ENCODE measurements around the gene RAB29.

The RAB29 gene

GRCh38 chr1:205767248-205767647 lies 8.0 kb downstream of the RAB29 start:
- Mint-ChIP-seq H3K4me1 (peaks cover 33% of the 10 kb centered on the region), H3K36me3 (peaks cover 51% of the 10 kb centered on the region), H3K27me3 (no peaks in the 10 kb centered on the region), H3K27ac (no peak overlapping the region), H3K9me3 (no peaks in the 10 kb centered on the region), H3K4me3 (no peak overlapping the region)
- DNase-seq, result no peak
- CTCF ChIA-PET, result no interaction called here

DNA sequence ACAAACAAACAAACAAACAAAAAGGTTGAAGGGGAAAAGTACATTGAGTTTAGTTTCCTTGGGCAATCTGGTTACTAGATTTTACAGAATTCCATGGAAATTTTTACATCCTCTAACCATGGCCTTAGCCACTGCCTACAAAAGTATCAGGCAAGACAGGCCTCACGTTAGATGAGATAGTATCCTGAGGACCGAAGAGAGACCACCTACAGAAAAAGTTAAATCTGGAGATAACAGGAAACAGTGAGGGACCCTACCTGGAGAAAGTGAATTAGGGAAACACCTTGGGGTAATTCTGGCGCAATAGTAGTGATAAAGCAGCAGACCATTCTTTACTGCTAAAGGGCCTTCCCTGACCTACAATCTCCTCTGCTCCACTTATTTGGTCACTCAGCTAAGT lies 8.7 kb downstream of the RAB29 start:
- peaks cover 26% of the 10 kb centered on the region for H3K4me1 Mint-ChIP-seq
- CTCF ChIA-PET, result interaction anchor here (1.3 kb wide), 1 partner anchor 12 kb away, joined by 3 read pairs; no protein-coding TSS in a partner anchor
- peaks cover 46% of the 10 kb centered on the region for H3K36me3 Mint-ChIP-seq
- H3K27ac Mint-ChIP-seq, result no peak overlapping the region
- no peak for DNase-seq
- no peaks in the 10 kb centered on the region for H3K27me3 Mint-ChIP-seq
- no peaks in the 10 kb centered on the region for H3K9me3 Mint-ChIP-seq
- H3K4me3 Mint-ChIP-seq, result no peak overlapping the region

DNA sequence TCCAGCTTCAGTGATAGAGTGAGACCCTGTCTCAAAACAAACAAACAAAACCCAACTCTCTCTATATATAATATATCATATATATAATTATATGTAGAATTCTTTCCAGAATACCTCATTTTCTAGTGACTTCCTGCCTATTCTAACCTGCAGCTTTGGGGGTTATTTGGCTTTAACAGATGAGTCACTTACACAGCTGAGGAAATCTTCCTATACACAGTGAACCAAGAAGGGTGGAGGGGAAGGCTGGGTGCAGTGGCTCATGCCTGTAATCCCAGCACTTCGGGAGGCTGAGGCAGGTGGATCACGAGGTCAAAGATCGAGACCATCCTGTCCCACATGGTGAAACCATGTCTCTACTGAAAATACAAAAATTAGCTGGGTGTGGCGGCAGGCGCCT lies 9.2 kb downstream of the RAB29 start:
- Mint-ChIP-seq H3K27ac (no peak overlapping the region), H3K4me1 (peaks cover 21% of the 10 kb centered on the region), H3K4me3 (no peak overlapping the region), H3K27me3 (no peaks in the 10 kb centered on the region), H3K36me3 (peaks cover 42% of the 10 kb centered on the region), H3K9me3 (no peaks in the 10 kb centered on the region)
- CTCF ChIA-PET, result interaction anchor here (1.0 to 1.3 kb wide), 2 partner anchors 11 to 16 kb away, joined by 3 to 4 read pairs; no protein-coding TSS in a partner anchor
- no peak for DNase-seq

DNA sequence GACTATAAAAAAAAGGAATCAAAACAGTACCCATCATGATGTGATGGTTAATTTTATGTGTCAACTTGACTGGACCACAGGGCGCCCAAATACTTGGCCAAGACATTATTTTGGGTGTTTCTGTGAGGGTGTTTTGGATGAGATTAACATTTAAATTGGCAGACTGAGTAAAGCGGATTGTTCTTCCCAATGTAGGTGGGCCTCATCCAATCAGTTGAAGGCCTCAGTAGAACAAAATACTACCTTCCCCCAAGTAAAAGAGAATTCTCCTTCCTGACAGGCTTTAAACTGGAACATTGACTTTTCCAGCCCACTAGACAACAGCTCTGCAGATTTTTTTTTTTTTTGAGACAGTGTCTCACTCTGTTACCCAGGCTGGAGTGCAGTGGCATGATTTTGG lies 10.7 kb downstream of the RAB29 start:
- no peak overlapping the region for H3K4me3 Mint-ChIP-seq
- no peak overlapping the region for H3K27ac Mint-ChIP-seq
- CTCF ChIA-PET, result no interaction called here
- H3K36me3 Mint-ChIP-seq, result peaks cover 33% of the 10 kb centered on the region
- H3K9me3 Mint-ChIP-seq, result no peaks in the 10 kb centered on the region
- DNase-seq, result no peak
- peaks cover 9% of the 10 kb centered on the region for H3K4me1 Mint-ChIP-seq
- no peaks in the 10 kb centered on the region for H3K27me3 Mint-ChIP-seq

DNA sequence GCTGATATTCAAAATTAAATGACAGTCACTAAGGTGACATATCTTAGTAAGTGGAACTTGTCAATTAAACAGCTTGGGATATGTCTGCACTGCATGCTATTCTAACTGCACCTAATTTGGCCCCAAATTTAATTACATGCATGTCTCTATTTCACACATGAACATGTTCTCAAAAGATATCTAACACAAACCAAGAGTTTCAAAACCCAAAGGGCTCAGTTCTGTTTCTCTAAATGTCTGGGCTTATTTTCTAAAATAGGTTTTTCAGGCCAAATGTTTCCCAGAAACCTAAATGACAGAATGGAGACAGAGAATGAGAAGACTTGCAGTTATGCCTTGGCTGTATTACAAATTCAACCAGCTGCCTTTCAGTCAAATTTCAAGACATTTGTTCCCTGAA lies 11.3 kb downstream of the RAB29 start:
- DNase-seq, result no peak
- CTCF ChIA-PET, result interaction anchor here (1.1 kb wide), 1 partner anchor 18 kb away, joined by 3 read pairs; no protein-coding TSS in a partner anchor
- Mint-ChIP-seq H3K36me3 (peaks cover 27% of the 10 kb centered on the region), H3K9me3 (no peaks in the 10 kb centered on the region), H3K4me3 (no peak overlapping the region), H3K4me1 (peaks cover 7% of the 10 kb centered on the region), H3K27me3 (no peaks in the 10 kb centered on the region), H3K27ac (no peak overlapping the region)

- H3K36me3 Mint-ChIP-seq, result peaks cover 13% of the 10 kb centered on the region
- H3K27me3 Mint-ChIP-seq, result no peaks in the 10 kb centered on the region
Observed at GRCh38 chr1:205760606-205761005, 14.7 kb downstream of the RAB29 start.

GRCh38 chr1:205756552-205756951 lies 18.7 kb downstream of the RAB29 start:
- CTCF ChIA-PET, result no interaction called here
- Mint-ChIP-seq H3K4me3 (no peak overlapping the region), H3K36me3 (peaks cover 3% of the 10 kb centered on the region), H3K27me3 (no peaks in the 10 kb centered on the region), H3K27ac (no peak overlapping the region), H3K9me3 (no peaks in the 10 kb centered on the region), H3K4me1 (no peaks in the 10 kb centered on the region)
- no peak for DNase-seq

More at GRCh38 chr1:205760606-205761005, 14.7 kb downstream of the RAB29 start:
- no peak for DNase-seq
- Mint-ChIP-seq H3K27ac (no peak overlapping the region), H3K4me3 (no peak overlapping the region), H3K4me1 (no peaks in the 10 kb centered on the region), H3K9me3 (no peaks in the 10 kb centered on the region)
- CTCF ChIA-PET, result interaction anchor here (2.3 kb wide), 1 partner anchor 11 kb away, joined by 5 read pairs; the partner anchor contains the start of gene NUCKS1

GRCh38 chr1:205754857-205755256 lies 20.4 kb downstream of the RAB29 start:
- CTCF ChIA-PET, result interaction anchor here (1.0 to 1.5 kb wide), 4 partner anchors 11 to 223 kb away, joined by 3 to 5 read pairs (median 3); no protein-coding TSS in a partner anchor
- Mint-ChIP-seq H3K4me1 (peaks cover 12% of the 10 kb centered on the region), H3K27ac (no peak overlapping the region)

DNA sequence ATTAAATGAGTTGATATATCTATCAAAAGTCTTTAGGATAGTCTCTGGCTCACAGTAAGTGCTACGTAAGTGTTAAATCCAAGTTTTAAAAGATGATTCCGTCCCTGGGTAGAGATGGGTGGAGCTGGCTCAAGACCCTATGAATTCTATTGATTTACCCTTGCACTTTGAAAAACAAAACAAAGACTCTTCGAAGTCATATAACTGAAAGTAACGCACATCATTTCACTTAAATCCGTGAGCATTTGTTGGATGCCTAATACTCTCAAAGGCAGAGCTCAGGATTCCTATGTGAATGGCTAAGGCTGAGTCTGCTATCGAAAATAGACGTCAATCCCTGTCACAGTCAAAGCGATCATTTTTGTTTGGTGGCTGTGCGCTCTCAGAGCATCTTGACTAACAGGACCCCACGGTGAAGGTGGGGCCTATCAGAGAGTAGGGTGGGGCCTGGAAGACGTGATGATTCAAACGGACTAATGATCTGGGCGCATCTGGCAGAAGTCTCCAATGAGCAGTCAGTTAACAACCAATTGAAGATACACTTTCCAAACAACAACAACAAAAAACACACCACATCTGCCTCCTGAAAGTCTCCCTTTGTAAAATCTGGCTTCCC lies 24.1 kb downstream of the RAB29 start:
- CTCF ChIA-PET, result no interaction called here
- Mint-ChIP-seq H3K4me3 (peak overlapping the region; percentile 93), H3K9me3 (no peaks in the 10 kb centered on the region), H3K27ac (peak overlapping the region; percentile 98), H3K36me3 (peaks cover 17% of the 10 kb centered on the region), H3K27me3 (peaks cover 4% of the 10 kb centered on the region), H3K4me1 (peaks cover 38% of the 10 kb centered on the region)
- no peak for DNase-seq

More at GRCh38 chr1:205754857-205755256, 20.4 kb downstream of the RAB29 start:
- no peak for DNase-seq
- Mint-ChIP-seq H3K36me3 (peaks cover 3% of the 10 kb centered on the region), H3K27me3 (peaks cover 3% of the 10 kb centered on the region), H3K4me3 (no peak overlapping the region), H3K9me3 (no peaks in the 10 kb centered on the region)

DNA sequence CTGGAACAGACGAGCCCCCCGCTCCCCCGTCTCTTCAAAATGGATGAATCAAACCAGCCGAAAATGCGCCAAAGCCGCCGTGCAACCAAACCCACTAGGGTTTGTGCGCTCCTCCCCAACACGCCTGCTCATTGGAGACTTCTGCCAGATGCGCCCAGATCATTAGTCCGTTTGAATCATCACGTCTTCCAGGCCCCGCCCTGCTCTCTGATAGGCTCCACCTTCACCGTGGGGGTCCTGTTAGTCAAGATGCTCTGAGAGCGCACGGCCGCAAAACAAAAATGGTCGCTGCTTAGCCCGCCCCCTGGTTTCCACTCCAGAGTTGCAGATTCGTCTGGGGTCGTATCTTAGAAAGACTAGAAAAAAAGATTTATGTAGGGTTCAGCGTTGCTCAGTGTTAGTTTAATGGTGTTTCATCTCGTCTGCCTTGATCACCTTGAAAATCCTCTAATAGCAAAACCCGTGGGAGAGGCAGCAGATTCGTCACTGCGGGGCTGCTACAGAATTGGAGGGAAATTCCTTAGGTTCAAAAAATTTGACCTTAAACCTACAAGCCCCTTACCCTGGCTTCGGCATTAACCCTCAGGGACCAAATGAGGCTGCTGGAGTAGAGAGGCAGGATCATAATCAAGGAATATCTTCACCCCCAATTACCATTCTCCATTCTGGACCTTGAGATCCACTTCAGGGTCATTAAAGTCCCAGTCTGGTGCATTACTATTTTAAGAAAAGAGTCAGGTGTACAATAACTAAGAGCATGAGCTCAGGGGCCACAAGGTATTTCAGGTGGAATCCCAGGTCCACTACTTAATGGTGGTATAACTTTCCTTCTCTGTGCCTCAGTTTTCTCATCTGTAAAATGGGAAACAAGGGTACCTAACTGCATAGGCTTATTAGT lies 24.9 kb downstream of the RAB29 start, which contains the start of gene NUCKS1:
NUCKS1 (minus strand) TSS at position 45 of the 898 bp plus-strand sequence. CDS start 209 bp downstream, outside the sequence.
- DNase-seq, result peak; percentile 98
- Mint-ChIP-seq H3K4me3 (peak within 1 kb of the TSS; percentile 93), H3K27ac (peak within 1 kb of the TSS; percentile 98), H3K4me1 (peaks cover 44% of the 10 kb centered on the region), H3K36me3 (peaks cover 17% of the 10 kb centered on the region), H3K9me3 (no peaks in the 10 kb centered on the region), H3K27me3 (peaks cover 4% of the 10 kb centered on the region)
- CTCF ChIA-PET, result interaction anchor here (1.2 kb wide), 1 partner anchor 10 kb away, joined by 5 read pairs; no protein-coding TSS in a partner anchor

DNA sequence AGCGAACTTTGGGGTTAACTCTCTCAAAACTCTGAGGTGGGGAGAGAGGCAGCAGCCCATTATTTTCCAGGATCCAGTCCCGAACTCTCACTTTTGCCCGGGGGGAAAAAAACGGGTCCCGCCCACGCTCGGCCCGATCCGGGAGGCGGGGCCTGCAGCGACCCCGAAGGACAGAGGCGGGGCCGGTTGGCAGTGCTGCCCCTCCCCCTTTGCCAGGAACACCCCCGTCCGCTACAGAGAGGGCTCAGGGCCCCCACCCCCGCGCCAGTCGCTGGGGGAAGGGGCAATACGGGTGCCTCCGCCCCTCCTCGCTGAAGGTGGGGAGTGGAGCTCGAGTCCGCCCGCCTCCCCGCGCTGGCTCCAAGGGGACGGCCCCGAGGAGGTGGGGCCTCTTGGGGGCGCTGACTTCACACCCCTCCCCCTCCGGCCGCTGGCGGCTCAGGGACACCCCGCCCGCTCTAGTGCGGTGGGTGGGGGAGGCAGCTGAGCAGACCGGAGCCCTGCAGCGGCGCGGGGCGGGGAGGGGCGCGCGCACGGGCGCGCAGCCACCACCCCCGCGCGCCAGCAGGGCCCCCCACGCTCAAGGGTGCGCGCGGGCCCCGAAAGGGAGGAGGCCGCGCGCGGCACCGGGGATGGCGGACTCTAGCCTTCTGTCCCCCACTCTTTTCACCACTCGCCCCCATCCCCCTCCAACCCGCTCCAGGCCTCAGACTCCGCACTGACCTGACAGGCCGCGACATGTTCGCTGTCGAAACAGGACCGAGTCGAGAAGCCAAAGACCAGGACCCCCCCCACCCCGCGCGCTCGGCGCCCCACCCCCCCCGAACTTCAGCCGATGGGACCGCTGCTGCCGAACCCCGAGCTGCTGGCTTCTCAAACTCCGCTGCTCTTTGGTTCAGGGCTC lies 25.8 kb downstream of the RAB29 start:
- Mint-ChIP-seq H3K9me3 (no peaks in the 10 kb centered on the region), H3K4me3 (peak overlapping the region; percentile 93), H3K27ac (peak overlapping the region; percentile 98), H3K4me1 (peaks cover 50% of the 10 kb centered on the region), H3K27me3 (peaks cover 4% of the 10 kb centered on the region), H3K36me3 (peaks cover 17% of the 10 kb centered on the region)
- peak; percentile 96 for DNase-seq
- CTCF ChIA-PET, result interaction anchor here (1.0 to 1.2 kb wide), 2 partner anchors 10 to 33 kb away, joined by 3 to 5 read pairs; no protein-coding TSS in a partner anchor

DNA sequence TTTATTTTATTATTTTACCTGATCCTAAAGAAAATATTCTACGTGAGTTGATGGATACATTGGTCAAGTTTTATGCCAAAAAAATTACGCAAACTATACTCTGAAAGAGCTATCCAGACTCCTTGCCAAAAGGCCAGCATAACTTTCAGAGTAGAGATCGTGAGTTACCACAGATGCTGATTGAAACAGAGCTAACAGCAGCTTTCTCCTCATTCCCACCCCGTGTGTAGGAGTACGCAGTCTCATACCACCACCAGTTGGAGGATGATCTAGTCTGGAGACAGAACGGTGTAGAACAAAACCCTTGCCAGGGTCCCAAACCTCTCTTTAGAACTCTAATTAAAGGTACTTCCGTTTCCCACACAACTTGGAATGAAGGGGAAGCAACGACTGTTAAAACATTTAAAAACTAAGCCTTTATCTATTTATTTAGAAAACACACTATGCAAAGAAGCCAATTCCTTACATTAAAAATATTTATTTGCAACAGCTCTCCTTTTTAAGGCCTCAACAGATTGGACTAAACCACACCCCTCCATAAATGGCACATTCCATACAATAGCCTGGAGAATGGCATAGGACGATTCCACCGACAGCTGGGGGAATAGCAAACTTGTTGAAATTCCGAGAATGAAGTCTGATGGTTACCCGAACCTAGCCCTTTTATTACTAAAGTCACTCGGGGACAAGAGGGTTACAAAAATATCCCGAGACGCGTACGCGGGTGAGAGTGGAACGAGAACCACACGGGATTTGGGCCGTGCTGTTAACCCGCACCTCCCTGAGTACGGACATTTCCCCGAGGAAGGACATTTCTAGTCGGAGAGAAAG lies 26.7 kb downstream of the RAB29 start:
- H3K9me3 Mint-ChIP-seq, result no peaks in the 10 kb centered on the region
- peak; percentile 72 for DNase-seq
- H3K27ac Mint-ChIP-seq, result peak overlapping the region; percentile 91
- H3K4me1 Mint-ChIP-seq, result peaks cover 57% of the 10 kb centered on the region
- H3K27me3 Mint-ChIP-seq, result peaks cover 4% of the 10 kb centered on the region
- H3K4me3 Mint-ChIP-seq, result peak overlapping the region; percentile 93
- H3K36me3 Mint-ChIP-seq, result peaks cover 21% of the 10 kb centered on the region
- CTCF ChIA-PET, result interaction anchor here (0.7 to 1.2 kb wide), 3 partner anchors 11 to 88 kb away, joined by 3 to 5 read pairs (median 3); no protein-coding TSS in a partner anchor

Data from activated naive CD4-positive, alpha-beta T cell treated with anti-CD3 and anti-CD28 coated beads, Interleukin-2, amount 10 ng/mL, durations not matched to agents 7 days and 5 days (primary cell).